GM12872 (cell line): ENCODE results near the gene AGT.

Source experiments
- CTCF ChIP-seq: IDR thresholded peaks from 3 replicates; pipeline ENCODE4 v1.5.1; 2011; ENCODE audit warnings: low read depth, mild to moderate bottlenecking, low read length, moderate library complexity; ENCODE audit not compliant: insufficient read depth

AGT gene

GRCh38 chr1:230715510-230715909 lies 1.6 kb upstream of the AGT start:
- no peak for TF ChIP-seq CTCF

GRCh38 chr1:230713547-230713914 lies 391 bp downstream of the AGT start:
- no peak for TF ChIP-seq CTCF

GRCh38 chr1:230713138-230713537 lies 784 bp downstream of the AGT start:
- TF ChIP-seq CTCF = no peak

GRCh38 chr1:230712470-230712942 lies 1.4 kb downstream of the AGT start:
- TF ChIP-seq CTCF = no peak

- TF ChIP-seq CTCF = no peak
Measured at GRCh38 chr1:230711245-230711644, 2.7 kb downstream of the AGT start.

- TF ChIP-seq CTCF = no peak
Measured at GRCh38 chr1:230710543-230710904, 3.4 kb downstream of the AGT start.

- TF ChIP-seq CTCF = no peak
Measured at GRCh38 chr1:230709619-230710542, 4.0 kb downstream of the AGT start.
